GM18520 (cell line): Measurements from ENCODE around the gene SLC6A7.
"Not testable (repeated sequence)": the region's sequence is repeated elsewhere in the genome, so short reads cannot be mapped to it uniquely, and the experiment has no call there.

Source experiments
- ATAC-seq: cut with Tn5 transposase; IDR thresholded peaks from one replicate; pipeline ENCODE4 v1.9.1; 2021; ENCODE audit not compliant: unreplicated experiment

Gene SLC6A7

GRCh38 chr5:150239099-150239793 is 49.4 kb downstream of the SLC6A7 start:
- ATAC-seq: no peak

DNA sequence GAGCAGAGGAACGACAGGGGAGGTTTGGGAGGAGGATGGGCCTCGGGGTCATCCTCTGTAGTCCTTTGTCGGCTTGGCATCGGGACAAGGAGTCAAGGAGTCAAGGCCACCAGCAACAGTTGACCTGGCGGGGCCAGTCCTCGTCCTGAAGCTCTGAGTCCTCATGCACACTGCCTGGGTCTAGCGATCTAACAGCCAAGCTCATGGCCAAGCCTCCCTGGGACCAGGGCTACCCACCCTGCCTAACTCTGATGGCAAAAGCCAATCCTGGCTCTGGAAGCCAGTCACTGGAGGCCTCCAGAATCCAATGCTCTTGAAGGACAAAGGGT is 49.9 kb downstream of the SLC6A7 start:
- ATAC-seq: no peak

DNA sequence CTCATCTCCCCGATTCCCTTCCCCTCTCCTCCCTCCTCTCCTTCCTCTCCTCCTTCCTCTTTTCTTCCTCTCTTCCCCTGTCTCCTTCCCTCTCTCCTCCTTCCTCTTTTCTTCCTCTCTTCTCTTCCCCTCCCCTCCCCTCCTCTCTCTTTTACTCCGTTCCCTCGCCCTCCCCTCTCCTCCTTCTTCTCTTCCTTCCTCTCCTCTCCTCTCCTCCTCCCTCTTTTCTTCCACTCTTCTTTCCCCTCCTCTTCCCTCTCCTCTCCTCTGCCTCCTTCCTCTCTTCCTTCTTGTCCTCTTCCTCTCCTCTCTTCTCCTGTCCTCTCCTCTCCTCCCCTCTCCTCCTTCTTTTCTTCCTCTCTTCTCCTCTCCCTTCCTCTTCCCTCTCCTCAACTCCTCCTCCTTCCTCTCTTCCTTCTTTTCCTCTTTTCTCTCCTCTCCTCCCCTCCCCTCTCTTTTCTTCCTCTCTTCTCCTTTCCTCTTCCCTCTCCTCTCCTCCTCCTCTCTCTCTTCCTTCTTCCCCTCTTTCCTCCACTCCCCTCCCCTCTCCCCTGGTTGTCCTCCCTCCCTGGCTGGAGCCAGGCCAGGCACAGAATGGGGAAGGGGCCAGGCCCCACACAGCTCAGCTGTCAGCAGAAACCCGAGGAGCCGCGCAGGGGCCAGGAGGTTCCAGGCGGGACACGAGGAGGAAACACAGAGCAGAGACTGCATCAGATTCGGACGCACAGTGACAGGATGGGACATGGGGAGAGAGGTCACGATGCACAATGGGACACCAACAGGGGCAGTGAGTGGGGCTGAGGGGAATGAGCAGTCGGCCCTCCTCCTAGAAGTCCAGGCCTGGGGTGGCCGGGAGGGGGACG is 51.7 kb downstream of the SLC6A7 start:
- ATAC-seq: no peak

GRCh38 chr5:150242251-150242894 is 52.5 kb downstream of the SLC6A7 start:
- ATAC-seq: no peak

GRCh38 chr5:150243590-150243989 is 53.7 kb downstream of the SLC6A7 start:
- no peak for ATAC-seq

DNA sequence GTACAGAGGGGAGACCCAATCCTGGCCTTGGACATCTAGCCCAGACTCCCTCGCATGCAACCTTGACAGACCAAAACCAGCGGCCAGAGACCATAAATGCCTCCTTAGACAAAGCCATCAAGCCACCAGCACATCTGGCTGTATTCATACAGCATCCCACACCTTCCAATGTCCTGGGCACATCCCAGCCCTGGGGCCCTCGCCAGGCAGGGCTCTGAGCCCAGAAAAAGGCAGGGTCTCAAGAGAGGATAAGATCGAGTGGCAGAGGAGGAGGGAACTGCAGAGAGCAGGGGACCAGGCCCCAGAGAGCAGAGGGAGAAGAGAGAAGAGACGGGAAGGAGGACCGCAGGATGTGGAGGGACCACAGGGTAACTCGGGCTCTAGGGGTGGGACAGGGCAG is 54.3 kb downstream of the SLC6A7 start:
- no peak for ATAC-seq

- no peak for ATAC-seq
Observed at GRCh38 chr5:150245111-150245789, 55.4 kb downstream of the SLC6A7 start.

GRCh38 chr5:150245808-150246207 is 55.9 kb downstream of the SLC6A7 start:
- no peak for ATAC-seq

GRCh38 chr5:150246429-150246828 is 56.6 kb downstream of the SLC6A7 start:
- ATAC-seq: no peak

DNA sequence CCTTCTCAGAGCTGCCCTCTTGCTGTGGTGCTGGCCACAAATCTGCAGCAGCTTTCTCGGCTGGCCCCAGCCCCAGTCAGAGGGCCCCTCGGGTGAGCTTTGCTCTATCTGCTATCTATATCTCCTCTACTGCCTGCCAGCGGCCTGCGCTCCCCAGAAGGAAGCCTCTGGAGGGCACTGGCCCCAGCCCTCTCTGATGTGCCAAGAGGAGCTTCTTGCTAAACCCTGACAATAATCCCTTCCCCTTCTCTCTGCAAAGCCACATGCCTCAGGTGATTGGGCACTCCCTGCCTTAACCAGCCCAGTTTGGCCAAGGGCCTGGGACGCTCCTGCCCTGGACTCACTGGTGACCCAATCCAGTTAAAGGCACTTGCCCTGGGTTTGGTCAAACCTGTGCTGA is 57.0 kb downstream of the SLC6A7 start:
- ATAC-seq: no peak

DNA sequence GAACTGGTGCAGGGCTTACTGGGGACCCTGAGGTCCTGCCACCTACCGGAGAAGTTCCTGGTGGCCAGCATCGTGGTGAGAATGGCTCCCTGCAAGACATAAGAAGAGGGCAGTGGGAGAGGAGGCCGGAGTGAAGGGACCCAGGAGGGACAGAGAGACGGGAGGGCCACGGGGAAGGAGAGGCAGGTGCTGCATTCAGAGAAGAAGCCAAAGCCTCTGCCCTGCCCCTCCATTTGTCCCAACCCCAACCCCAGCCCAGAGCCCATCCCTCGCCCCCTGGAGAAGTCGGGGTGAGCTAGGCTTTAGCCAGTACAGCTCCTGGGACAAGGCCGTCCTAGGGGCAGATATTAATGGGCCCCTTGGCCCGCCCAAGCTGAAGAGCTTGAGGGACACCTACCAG is 57.9 kb downstream of the SLC6A7 start:
- no peak for ATAC-seq

DNA sequence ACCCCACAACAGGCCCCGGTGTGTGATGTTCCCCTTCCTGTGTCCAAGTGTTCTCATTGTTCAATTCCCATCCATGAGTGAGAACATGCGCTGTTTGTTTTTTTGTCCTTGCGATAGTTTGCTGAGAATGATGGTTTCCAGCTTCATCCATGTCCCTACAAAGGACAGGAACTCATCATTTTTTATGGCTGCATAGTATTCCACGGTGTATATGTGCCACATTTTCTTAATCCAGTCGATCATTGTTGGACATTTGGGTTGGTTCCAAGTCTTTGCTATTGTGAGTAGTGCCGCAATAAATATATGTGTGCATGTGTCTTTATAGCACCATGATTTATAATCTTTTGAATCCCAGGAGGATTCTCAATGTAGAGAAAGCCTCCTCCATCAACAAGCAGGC is 58.6 kb downstream of the SLC6A7 start:
- ATAC-seq: not testable (repeated sequence)

GRCh38 chr5:150248946-150249345 is 59.1 kb downstream of the SLC6A7 start:
- ATAC-seq: no peak

DNA sequence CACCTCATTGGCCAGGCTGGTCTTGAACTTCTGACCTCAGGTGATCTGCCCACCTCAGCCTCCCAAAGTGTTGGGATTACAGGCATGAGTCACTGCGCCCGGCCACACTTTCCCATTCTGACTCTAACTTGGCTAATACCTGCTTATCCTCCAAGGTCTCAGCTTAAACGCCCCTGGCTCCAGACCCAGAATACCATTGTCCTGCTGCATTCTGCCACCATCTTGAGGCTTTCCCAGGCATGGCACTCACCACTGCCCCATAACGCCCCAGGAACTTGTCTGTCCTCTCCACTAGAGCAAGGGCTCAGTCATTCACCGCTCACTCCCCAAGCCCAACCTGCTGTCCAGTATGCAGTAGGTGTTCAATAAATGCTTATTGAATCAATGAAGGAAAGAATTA is 59.9 kb downstream of the SLC6A7 start:
- no peak for ATAC-seq

- no peak for ATAC-seq
Observed at GRCh38 chr5:150251504-150251903, 61.6 kb downstream of the SLC6A7 start.

DNA sequence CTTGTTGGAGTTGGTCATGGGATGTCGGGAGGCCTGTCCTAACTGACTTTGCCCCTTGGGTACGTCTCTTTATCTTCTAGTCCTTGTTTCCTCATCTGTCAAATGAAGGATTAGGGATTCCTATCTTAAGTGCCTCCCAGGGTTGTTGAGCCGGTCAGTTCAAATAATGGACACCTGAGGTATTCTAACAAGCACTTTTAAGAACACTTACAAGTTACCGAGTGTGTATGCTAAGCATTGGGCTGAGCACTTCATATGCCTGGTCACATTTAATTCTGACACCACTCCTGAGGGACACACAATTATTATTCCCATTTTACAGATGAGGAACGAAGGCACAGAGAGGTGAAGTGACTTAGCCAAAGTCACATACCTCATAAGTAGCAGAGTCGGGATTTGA is 62.6 kb downstream of the SLC6A7 start:
- no peak for ATAC-seq

DNA sequence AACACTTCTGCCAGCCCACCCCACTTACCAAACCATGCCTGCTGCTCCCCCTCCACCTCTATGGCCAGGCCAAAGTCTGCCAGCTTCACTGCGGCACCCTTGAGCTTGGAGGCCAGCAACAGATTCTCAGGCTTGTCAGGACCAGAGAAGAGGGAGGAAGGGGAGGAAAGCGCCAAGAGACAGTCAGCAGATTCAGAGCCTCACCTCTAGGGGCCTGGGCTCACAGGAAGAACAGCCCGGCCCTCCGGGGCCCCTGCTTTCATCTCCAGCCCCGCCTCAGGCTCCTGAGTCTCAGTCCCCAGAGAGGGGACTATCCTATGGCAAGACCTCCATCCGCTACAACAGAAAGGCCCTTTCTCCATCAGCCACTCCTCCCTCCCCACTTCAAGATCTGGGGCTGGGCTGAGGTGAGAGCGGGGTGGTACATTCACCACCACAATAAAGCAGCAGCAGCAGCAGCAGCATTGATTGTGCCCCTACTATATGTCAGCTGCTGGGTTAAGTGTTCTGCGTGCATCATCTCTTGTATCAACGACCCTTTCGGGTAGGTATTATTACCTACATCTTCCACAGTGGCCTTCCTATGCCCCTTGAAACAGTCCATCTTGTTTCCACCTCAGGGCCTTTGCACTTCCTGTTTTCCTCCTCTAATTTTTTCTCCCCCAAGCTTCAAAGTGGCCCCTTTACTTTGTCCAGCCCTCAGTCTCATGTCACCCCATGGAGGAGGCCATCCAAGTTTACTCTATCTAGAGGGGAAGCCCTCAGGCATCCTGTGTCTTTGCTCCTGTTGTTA is 63.8 kb downstream of the SLC6A7 start:
- ATAC-seq: no peak

GRCh38 chr5:150254363-150254762 is 64.5 kb downstream of the SLC6A7 start:
- ATAC-seq: no peak

DNA sequence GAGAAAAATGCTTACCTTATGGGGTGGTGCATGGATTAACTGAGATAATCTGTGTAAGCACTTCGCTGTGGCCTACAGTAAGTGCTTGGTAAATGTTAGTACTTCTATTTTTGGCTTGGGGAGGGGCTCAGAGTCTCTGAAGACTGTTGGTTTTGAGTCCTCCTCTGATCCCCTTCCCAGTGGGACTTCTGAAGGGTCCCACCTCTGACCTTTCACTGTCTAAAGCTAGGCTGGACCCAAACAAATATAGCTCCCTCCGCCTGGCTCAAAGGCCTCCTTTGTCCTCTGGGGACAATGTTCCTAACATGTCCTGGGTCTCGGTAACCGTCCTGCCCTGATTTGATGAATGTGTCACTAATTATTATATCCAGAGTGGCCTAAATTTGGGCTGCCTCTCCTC is 64.9 kb downstream of the SLC6A7 start:
- ATAC-seq: no peak

GRCh38 chr5:150255659-150256409 is 66.0 kb downstream of the SLC6A7 start:
- ATAC-seq: no peak
